Measurements from ENCODE around the gene TEX44.
"Not testable (repeated sequence)": the region's sequence is repeated elsewhere in the genome, so short reads cannot be mapped to it uniquely, and the experiment has no call there.

Gene TEX44

DNA sequence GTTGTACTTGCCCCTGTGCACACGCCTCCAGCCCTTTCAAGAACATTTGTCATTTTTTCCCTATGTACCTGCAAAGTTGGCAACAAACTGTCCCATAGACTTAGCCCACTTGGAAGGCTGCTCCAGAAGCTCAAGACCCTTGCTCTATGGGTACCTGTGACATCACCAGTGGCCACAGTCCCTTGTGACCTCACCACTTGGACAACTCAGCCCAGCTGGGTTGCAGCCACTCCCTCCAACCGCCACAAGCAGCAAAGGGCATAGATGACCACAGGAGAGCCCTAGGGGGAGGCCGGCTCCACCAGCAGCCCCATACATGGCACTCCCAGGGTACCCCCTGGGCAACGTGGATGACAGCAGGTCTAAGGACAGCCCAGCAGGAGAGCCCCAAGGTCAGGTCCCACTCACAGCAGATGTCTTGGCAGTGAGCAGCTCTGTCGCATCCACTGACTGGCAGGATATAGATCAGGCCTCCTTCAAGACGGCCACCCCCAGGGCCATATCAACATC is at the start of gene TEX44:
TEX44 (plus strand) TSS at position 229 of the 510 bp plus-strand sequence; CDS start at position 317, 88 bp downstream.
- no peak for DNase-seq (ENCODE audit: low read depth)

DNA sequence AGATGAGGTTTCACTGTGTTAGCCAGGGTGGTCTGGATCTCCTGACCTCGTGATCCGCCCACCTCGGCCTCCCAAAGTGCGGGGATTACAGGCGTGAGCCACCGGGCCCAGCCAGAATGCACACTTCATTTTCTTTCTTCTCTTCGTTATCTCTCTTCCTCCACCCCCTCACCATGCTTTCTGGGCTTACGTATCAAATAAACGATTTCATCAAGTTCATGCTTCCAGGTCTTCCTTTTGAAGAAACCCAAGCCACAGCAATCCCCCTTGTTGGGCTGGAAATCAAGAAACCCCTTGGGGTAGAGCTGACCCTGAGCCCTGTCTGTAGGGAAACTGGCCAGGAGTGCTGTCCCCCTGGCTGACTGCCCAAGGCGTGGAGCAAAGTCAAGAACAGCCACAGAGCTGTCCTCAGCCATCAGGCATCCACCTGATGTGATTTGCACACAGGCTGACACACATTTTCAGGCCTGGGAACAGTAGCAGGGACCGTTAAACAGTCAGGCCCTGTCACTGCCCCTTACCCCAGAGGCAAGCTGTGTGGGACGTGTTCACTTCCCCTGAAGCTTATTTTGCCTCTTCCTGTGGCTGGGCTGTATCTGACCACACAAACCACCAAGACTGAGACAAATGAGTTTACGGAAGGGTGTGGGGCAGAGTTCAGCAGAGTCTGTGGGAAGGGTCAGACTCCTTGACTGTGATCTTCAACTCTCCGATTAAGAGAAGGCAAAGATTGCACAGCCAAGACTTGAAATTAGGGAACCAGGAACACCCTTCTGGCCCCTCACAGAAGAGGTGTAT is 47.4 kb upstream of the TEX44 start:
- no peak for DNase-seq (ENCODE audit: low read depth)

DNA sequence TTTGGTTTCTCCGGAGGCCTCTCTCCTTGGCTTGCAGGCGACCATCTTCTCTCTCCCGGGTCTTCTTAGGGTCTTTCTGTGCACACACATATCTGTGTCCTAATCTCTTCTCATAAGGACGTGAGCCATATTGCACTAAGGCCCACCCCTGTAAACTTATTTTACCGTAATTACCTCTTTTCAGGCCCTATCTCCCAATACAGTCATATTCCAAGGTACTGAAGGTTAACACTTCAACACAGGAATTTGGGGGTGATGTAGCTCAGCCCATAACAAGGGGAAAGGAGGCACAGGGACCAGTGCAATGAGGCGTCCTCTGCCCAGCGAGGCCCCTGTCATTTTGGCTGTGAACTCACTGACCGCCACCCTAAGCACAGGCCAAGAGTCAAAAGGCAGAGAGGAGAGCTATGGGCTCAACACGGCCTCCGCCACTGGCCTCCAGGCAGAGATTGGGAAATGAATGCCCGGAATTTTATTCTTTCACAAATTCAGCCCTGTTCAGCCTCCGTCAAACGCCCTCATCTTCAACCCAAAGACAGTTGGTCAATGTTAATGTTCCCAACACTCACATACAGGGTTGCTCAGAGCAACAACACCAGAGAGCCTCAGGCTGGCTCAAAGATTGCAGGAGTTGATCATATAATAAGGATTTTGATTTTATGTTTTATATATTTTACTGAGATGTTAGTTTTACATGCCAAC is 46.5 kb upstream of the TEX44 start:
- DNase-seq (ENCODE audit: low read depth): no peak

DNA sequence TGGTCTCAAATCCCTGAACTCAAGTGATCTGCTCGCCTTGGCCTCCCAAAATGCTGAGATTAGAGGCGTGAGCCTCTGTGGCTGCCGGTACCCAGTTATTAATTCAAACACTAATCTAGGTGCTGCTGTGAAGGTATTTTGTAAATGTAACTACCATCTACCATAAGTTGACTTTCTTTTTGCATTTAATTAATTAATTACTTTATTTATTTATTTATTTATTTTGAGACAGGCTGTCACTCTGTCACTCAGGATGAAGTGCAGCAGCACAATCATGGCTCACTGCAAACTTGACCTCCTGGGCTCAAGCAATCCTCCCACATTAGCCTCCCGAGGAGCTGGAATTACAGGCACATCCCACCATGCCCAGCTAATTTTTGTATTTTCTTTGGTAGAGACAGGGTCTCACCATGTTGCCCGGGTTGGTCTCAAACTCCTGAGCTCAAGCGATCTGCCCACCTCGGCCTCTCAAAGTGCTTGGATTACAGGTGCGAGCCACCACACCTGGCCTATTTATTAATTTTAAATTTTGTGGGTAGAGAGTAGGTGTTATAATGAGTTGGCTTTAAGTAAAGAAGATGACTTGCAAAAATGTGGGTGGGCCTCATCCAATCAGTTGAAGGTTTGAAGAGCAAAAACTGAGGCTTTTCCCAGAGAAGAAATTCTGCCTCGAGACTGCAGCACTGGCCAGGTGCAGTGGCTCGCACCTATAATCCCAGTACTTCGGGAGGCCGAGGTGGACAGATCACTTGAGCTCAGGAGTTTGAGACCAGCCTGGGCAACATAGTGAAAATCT is 45.2 kb upstream of the TEX44 start:
- no peak for DNase-seq (ENCODE audit: low read depth)

DNA sequence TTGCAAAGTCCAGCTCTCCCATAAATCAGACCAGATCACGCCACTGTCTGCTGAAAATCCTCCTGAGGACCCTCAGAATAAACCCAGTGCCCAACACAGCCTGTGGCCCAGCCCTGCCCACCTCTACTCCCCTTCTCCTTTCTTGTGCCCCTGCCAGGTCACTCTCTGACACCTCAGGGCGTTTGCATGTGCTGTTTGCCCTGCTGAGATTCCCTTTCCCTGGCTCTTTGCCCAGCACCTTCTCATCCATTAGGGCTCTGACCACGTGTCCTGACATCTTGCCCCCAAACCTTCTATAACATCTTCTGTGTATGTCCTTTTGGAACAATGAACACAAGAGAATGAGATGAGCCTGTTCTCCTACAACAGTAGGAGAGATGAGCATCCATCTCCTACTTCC is 43.9 kb upstream of the TEX44 start:
- DNase-seq (ENCODE audit: low read depth): no peak

DNA sequence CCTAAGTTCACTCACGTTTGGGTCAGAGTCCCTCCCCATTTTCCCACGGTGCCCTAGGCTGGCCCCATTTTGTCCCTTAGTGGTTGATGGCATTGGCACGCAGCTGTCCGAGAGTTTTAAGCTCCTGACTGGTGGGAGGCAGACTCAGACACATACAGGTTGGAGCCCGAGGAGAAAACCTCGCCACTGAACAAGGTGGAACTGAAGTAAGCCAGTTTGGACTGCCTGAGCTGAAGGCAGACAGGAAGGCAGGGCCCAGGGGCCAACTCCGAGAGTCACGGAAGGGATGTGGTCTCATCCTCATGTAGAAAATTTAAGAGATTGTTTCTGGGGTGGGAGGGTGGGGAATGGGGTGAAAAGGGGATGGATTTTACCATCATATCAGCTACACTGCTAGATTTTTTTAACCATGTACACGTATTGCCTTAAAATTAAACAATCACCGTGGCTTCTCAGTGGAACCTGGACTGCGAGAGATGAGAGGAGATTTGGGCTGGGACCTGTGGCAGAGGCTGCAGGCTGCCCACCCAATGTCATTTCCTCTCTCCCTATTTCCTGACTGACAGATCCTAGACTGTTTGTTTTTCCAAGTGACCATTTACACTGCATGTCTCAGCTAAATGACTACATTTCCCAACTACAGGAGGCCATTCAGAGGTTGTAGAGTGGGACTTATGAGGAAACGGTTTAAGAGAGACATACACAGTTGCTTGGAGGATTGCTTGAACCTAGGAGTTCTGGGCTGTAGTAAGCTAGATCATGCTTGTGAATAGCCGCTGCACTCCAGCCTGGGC is 43.0 kb upstream of the TEX44 start:
- no peak for DNase-seq (ENCODE audit: low read depth)

DNA sequence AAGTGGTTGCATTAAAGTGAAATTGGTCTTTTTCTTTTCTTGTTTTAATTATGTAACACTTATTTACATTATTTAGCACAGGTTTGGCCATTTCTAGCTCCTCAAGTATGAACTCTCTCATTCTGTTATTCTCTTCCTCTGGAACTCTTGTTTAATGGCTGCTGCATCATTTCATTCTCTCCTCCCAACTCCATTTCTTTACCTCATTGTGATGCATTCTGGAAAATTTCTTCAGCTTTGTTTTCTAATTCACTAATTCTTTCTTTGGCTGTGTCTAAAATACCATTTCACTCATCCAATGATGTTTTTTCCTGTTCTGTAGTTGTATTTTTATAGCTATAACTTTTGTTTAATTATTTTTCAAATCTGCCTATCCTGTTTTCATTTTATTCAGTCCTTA is 39.9 kb upstream of the TEX44 start:
- no peak for DNase-seq (ENCODE audit: low read depth)

DNA sequence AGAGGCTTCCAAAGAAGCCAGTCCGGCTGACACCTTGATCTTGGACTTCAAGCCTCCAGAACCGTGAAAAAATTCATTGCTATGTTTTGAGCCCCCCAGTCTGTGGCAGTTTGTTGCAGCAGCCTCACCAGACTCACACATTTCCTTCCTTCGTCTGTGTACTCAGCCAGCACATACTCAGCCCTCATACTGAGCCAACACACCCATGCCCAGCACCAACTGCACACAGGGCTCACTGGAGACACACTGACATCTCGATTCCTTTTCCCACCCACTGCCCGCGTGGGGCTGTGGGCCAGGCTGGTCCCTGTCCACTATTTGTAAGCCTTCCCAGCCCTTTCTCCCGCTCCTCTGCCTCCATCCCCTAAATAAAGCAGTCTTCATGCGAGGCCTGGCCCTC is 38.3 kb upstream of the TEX44 start:
- no peak for DNase-seq (ENCODE audit: low read depth)

DNA sequence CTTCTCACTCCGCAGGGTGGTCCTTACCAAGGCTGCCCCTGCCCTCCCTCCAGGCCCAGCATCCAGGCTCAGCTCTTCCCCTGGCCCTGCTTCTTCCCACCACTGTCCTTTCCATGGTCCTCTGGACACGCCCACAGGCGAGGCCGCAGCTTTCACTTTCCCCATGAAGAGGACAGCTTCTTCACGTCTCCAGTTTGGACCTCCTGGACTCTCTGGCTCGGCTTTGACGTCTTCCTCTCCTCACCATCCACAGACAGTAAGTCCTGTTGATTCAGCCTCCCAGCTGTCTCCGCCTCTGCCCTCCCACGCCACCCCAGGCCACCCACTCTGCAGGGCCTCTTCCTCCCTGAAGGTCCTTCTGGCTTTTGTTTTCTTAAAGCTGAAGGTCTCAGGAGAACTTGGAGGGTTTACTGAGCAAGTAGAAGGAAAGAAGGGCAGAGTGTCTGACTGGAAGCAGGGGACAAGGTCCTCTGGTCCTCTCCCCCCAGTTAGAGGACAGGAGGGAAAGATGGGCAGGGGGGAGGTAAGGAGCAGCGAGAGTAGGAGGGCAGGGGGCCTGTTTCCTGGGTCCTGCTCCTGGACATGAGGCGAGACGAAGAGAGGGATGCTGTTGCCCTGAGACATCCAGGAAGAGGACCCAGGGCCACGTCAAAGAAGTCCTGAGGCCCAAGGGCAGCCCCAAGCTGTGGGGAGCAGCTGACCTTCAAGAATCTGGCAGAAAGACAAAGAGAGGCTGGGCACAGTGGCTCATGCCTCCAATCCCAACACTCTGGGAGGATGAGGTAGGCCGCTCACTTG is 37.7 kb upstream of the TEX44 start:
- DNase-seq (ENCODE audit: low read depth): peak; percentile 58

DNA sequence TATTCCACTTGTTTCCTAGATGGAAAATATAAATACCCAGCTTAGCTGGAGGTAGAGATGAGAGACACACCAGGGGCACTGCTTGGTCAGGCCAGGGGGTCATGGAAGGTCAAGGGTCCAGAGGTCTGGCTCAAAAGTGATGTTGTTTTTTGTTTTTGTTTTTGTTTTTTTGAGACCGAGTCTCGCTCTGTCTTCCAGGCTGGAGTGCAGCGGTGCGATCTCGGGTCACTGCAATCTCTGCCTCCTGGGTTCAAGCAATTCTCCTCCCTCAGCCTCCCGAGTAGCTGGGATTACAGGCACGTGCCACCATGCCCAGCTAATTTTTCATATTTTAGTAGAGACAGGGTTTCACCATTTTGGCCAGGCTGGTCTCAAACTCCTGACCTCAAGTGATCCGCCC is 36.2 kb upstream of the TEX44 start:
- DNase-seq (ENCODE audit: low read depth): not testable (repeated sequence)

DNA sequence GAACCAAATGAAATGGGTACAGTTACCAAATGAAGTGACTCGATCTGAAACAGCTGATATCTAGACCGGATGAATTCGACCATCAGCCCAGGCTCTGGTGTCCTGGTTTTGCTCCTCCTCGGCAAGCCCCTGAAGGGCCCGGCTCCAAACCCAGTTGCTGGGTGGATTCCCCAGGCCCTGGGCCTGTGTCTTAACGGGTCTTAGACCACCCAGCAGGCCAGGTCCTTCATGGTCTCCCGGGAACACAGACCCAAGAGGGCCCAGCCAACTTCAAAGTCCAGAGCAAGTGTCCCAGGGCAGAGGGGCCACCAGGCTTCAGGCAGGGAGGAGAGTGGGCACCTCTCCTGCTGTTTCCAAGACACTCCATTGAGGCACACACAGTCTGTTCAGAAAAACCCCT is 35.7 kb upstream of the TEX44 start:
- no peak for DNase-seq (ENCODE audit: low read depth)

DNA sequence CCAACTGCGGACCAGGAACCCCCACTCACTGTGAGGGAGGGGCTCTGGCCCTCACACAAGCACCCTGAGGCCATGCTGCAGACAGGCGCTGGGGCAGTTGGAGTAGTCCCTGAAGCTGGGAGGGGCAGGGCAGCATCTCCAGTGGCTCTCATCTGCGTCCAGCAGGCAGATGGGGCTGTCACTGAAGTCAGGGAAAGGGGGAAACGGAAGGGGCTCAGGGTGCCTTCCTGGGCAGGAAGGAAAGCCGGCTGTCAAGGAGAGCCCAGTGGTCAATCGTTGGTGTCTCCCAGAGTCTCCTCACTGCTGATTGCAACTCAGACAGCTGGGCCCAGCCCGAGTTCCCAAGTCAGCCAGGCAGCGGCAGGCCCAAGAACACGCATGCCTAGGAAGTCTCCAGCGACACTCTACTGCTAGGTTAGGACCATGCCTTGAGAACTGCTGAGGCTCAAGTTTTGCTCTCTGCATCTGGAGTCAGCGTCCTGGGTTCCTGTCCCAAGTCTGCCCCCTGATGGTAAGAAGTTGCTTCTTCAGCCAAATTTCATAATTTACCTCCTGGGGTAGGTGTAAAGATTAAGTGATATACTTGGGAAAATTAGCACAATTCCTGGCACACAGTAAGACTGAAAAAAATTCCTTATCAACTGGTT is 35.0 kb upstream of the TEX44 start:
- peak; percentile 75 for DNase-seq (ENCODE audit: low read depth)

DNA sequence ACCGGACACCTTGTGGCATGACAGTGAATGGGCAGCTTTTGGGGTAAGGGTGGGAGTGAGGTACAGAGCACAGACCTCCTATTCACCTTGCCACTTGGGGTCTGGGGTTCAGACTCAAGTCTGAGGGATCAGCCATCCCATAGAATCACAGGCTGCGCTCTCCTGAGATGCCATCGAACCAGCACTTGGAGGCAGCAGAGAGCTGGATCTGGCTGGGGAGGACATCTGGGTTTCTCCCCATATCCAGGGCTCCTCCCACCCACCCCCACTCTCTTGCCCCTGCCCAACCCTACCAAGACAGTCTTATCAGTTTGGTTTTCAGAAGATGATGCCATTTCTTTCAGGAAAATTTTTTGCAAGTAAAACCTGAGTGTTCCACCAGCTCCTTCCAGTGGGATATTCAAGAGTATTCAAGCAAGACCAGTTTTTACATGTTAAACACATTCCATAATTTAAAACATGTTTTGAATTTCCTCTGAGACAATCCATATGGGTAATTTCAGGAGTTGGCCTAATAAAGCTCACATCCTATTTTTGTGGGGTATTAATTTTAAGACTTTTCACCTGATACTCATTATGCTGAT is 29.2 kb upstream of the TEX44 start:
- peak; percentile 45 for DNase-seq (ENCODE audit: low read depth)

DNA sequence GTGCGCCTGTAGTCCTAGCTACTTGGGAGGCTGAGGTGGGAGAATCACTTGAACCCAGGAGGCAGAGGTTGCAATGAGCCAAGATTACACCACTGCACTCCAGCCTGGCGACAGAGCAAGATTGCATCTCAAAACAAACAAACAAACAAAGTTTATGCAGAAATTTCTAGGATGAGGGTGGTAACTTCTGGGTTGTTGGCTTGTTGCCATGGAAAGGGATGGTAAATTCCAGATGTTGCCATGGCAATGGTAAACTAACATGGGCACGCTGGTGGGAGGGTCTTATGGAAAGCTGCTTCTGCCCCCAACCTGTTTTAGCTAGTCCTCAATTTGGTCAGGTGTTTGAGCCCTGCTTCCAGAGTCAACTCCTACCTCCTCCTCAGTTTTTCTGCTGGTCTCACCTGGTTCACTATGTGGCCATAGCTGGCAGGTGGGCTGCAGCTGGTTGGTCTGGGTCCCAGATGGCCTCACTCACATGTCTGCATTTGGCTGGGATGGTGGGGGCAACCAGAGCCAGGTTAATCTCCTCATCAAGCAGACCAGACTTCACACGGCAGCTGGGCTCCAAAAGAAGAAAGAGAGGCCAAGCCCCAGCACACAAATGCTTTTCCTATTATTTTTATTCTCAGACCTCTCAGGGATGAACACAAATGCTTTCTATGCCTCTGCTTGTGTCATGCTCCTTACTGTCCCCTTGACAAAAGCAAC is 26.6 kb upstream of the TEX44 start:
- DNase-seq (ENCODE audit: low read depth): no peak

DNA sequence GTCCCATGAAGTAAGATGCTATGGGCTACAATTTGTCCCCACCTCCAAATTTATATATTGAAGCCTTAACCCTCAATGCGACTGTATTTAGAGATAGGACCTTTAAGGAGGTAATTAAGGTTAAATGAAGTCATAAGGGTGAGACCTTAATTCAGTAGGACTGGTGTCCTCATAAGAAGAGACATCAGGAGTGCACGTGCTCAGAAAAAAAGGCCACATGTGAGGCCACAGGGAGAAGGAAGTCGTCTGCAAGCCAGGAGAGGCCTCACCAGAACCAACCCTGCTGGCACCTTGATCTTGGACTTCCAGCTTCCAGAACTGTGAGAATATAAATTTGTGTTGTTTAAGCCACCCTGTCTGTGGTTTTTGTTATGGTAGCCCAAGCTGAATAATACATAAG is 25.5 kb upstream of the TEX44 start:
- no peak for DNase-seq (ENCODE audit: low read depth)

DNA sequence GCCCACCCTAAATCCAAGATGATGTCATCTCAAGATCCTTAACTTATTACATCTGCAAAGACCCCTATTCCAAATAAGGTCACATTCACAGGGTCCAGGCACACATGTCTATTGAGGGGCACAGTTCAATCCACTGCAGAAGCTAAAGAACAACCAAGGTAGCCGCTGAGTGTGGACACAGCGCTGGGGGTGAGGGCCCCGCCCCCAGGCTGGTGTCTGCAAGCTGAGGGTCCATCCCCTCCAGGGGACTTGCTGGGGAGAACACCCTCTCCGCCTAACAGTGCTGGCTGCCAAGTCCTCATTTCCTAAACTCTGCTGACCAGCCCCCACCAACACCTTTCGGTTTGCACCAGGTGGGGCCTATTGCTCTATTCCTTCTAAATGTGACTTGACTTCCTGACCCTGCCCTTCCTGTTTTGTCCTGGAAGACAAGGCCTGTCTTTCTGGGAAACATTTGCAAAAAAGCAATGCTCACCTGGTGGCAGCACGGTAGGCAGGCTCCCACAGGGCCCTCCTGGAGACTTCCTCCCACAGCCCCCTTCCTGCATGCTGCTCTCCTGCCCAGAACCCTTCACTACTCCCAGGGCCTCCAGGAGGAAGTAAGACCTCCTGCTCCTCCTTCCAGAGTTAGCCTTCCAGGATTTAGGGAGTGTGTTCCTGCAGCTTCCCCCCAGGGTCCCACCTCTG is 24.4 kb upstream of the TEX44 start:
- DNase-seq (ENCODE audit: low read depth): no peak

DNA sequence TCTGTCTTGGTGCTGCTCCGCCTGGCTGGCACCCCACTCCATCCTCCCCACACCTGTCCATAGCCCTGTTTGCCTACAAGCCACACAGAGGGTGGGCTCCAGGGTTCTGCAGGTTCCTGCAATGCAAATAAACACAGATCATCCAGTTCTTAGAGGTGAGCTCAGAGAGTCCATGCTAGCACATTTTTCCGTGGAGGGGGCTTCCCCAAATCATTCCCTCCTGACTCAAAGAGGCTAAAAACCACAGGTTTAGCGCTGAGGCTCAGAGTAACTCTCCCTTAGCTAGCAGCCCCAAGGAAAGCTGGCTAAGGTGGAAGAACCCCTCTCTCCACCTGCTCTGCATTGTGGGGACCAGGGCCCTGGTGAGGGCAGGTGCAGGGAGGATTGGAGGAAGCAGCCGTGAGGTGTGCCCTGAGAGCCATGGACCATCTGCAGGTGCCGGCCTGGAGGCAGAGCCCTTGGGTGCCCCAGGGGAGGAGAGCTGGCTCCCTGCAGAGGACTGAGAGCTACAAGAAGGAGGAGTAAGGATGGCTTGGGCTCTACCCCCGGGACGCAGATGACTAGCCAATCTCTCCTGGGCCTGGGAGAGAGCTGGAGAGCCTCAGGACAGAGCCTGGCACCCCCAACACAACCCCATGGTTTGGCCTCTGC is 23.8 kb upstream of the TEX44 start:
- DNase-seq (ENCODE audit: low read depth): no peak

DNA sequence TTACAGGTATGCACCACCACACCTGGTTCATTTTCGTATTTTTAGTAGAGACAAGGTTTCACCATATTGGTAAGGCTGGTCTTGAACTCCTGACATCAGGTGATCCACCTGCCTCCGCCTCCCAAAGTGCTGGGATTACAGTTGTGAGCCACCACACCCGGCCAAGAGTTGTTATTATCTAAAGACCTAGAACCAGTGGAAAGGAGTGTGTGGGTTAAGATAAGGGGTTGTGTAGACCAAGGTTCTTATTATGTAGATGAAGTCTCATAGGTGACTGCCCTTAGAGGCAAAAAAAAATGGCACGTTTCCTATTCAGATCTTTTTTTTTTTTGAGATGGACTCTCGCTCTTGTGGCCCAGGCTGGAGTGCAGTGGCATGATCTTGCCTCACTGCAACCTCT is 21.7 kb upstream of the TEX44 start:
- DNase-seq (ENCODE audit: low read depth): not testable (repeated sequence)

Data from fibroblast of gingiva (primary cell).